SKM-1 treated with dmso at 0.1 percent for 144 hours (cell line): ENCODE data around the gene KCNRG.
"Not testable (repeated sequence)": the region's sequence is repeated elsewhere in the genome, so short reads cannot be mapped to it uniquely, and the experiment has no call there.

Source experiments
- DNase-seq: peaks from one replicate; lab custom pipeline; 2025; ENCODE audit not compliant: unreplicated experiment; lab: John Stamatoyannopoulos, UW

The KCNRG gene, protein sequence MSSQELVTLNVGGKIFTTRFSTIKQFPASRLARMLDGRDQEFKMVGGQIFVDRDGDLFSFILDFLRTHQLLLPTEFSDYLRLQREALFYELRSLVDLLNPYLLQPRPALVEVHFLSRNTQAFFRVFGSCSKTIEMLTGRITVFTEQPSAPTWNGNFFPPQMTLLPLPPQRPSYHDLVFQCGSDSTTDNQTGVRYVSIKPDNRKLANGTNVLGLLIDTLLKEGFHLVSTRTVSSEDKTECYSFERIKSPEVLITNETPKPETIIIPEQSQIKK

DNA sequence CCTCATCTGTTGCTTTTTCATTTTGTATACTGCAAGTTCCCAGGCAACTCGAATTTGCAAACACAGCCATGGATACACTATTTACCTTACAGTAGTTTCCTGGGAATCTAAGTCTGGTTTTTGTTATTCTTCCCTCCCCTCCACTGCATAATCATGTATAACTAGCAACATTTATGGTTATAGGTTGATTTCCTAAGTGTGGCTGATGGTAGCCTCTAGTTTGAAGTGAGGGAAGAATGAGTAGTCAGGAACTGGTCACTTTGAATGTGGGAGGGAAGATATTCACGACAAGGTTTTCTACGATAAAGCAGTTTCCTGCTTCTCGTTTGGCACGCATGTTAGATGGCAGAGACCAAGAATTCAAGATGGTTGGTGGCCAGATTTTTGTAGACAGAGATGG is at the start of gene KCNRG:
KCNRG (plus strand) TSS at position 187 of the 400 bp plus-strand sequence; CDS start at position 237, 50 bp downstream.
- DNase-seq, result no peak

DNA sequence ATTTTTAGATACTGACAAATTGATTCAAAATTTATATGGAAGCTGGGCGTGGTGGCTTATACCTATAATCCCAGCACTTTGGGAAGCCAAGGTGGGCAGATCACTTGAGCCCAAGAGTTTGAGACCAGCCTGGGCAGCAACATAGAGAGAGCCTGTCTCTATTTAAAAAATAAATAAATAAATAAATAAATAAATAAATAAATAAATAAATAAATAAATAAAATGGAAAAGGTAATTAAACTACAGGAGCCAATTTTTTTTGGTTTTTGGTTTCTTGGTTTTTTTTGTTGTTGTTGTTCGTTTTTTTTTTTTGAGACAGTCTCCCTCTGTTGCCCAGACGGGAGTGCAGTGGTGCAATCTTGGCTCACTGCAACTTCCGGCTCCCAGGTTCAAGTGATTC is 47.8 kb upstream of the KCNRG start:
- DNase-seq, result no peak

DNA sequence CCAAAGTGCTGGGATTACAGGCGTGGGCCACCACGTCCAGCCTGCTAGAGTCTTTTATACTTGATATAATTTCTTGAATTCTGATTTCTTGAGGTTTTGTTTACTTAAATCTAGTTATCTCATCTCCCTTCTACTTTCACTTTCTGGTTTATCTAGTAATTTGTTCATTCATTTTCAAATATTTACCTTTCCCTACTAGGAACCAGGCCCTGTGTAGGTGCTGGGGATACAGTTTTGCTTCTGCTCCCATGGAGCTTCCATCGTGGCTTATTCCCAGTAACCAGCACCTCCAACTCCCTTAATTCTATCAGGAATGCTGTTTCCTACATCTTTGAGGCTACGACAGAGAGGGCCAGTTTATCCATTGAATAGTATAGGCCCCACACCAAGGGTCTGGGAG is 42.5 kb upstream of the KCNRG start:
- DNase-seq, result no peak

DNA sequence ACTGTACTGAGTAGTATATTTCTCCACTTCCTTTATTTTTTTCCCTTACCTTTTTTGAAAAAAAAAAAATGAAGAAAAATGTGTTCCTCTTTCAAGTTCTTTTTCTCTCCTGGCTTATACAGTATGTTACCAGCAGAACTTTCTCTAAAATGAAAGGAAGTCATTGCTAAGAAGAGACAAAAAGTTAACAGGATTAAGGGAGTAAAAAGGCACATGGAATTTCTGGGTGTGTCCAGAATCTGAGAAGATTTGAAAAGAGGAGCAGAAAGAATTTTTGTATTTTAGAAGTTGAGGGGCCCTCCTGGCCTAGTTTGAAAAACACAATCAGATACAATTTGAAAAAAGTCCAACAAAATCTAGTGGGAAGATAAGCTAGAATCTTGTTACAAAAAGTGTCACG is 39.4 kb upstream of the KCNRG start:
- no peak for DNase-seq

DNA sequence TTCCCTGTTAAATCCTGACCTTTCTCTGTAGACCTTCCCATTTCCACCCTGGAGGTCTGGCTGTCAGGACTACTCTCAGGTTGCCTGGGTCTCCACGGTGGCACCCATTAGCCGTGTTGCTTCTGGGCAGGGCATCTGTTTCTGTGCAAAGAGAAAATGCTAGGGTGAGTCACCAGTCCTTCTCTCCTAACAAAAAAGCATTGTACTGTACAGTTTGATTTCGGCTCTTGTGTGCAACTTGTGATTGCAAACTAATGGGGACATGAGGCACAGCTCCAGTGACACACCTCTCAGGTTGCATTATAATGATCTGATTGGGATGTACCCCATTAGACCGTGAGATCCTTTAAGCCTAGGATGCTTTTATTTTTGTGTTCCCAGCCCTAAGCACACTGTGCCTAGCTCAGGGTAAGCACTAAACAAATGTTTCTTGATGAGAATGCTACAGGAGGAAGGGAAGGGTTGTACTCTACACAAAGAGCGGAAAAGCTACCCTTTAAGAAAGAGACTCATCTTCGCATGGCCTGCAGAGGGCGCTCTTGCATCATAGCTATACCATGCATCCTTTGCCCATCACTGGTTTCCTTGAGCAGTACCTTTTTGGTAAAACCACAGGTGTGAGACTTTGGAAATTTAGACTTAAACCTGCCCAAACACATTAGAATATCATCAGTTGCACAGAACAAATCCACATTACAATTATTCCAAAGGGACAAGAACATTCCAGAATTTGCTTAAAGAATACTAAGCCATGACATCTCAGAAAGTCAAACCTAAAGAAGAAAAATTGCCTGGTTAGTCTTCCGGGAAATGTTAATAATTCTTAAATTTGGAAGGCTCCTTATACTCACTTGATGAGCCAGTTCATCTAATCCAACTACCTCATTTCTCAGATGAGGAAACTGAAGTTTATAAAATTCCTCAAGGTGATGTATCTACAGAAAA is 38.7 kb upstream of the KCNRG start:
- peak; percentile 79 for DNase-seq

DNA sequence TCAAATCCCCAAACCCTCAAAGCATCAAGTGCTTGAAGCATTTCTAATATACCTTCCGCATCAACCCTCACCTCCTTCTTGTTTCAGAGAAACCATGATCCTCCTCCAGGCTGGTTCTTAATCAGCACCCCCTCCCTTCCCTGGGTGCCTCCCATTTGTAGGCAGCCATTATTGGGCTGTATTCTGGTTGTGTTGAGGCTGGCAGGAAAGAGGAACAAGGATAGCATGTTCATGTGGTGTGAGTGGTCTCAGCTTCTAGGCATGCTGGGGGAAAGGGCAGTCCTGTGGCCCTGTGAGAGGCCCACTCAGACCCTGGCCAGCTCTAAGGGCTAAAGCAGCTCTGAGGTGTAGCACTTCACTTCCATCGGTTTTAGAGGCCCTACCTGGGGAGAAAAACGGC is 37.3 kb upstream of the KCNRG start:
- DNase-seq, result no peak

DNA sequence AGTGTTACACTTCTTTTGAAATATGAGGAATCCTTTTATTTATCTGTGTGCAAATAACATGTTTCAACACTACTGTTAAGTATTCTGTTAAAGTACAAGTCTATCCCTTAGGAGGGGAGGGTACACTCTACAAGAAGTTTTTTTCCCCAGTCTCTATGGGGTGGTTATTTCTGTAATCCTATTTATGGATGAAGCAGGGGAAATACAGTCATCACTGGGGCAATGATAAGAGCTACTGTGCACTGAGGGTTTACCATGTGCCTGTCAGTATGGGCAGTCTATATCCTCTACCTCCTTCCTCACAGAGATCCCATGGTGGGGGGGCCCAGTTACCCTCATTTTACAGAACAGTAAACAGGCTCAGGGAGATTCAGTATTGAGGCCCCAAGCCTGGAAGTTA is 35.0 kb upstream of the KCNRG start:
- no peak for DNase-seq

DNA sequence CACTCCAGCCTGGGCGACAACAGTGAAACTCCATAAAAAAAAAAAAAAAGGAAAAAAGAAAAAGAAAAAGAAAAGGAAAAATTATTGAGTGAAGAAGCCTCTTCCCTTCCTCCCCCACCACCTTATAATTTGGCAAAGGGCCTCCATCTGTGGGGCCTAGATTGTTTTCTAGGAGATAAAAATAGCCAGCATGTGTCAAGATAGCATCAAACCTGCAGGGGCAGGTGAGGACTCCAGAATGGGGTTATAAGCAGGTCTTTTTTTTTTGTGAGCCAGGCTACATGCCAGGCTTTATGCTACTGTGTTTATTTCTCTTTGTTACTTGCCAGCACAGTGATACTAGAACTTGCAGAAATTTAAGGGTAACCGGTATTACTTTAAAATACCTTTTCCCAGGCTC is 30.1 kb upstream of the KCNRG start:
- no peak for DNase-seq

DNA sequence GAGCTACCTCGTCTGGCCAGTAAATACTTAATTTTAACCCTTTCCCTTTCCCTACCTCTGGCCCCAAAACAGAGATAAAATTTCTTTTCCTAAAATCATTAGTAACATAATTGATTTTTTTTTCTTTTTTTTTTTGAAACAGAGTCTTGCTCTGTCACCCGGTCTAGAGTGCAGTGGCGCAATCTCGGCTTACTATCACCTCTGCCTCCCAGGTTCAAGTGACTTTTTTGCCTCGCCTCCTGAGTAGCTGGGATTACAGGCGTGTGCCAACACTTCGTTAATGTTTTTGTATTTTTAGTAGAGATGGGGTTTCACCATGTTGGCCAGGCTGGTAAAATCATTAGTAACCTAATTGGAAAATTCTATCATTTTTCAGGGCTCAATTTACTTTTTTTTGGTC is 28.8 kb upstream of the KCNRG start:
- no peak for DNase-seq

DNA sequence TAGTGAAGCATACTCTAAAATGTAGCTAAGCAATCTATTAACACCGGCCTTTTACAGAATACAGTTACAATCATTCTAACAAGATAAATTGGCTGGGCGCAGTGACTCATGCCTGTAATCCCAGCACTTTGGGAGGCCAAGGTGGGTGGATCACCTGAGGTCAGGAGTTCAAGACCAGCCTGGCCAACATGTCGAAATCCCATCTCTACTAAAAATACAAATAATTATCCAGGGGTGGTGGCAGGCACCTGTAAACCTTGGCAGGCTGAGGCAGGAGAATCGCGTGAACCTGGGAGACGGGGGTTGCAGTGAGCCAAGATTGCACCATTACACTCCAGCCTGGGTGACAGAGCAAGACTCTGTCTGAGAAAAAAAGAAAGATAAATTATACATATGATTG is 24.6 kb upstream of the KCNRG start:
- not testable (repeated sequence) for DNase-seq

DNA sequence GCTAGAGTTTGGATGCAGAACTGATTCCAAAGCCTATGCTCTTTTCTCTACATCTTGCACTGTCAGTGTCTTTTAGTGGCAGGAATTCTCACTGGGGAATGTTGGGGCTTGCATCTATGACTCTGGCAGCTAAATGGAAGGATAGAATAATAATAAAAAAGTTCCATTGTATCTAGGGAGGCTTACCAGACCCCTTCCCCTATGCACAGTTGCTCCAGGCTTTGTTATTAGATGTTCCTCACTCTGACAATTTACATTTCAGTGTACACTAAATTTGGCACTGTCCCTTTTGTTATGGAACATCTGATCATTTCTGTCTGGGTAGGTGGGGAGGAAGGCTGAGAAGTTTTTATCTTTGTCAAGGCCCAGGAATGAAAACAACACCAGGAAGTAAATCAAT is 22.1 kb upstream of the KCNRG start:
- no peak for DNase-seq

DNA sequence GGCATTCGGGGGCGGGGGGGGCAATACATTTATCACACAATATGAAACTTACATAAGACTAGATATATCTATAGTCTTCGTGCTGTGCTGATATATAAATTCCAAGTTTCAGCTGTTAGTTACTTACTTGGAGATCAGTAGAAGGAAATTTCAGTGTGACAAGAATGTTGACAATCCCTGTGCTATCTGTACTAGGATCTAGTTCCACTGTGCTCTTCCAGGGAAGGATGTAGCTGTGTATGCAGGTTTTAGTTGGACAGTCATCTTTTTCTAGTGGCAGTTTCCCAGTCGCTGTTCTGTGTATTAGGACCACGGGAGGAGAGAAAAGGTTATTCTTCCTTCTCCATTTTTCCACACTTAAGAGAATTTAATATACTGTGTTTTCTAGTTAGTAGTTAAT is 21.6 kb upstream of the KCNRG start:
- no peak for DNase-seq

DNA sequence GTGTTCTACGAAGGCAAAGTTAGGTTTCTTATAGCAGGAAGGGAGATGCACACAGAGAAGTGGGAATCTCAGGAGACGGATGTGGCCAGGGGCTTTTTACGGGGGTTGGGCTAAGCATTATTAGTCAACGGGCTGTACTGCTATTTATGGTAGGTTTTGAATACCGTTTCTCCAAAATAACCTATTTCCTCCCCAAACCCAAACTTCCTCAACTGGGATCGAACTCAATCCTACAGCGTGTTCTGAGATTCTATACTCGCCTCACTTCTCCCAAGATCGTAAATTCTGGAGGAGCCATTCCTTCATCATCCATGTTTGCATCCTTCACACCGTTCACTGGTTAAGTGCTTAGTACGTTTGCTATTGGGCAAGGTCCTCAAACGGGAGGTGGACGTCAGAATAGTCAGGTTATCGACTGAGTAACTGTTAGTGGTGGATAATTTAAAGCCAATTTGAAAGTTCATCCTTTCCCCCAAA is 19.6 kb upstream of the KCNRG start:
- DNase-seq, result peak; percentile 42

DNA sequence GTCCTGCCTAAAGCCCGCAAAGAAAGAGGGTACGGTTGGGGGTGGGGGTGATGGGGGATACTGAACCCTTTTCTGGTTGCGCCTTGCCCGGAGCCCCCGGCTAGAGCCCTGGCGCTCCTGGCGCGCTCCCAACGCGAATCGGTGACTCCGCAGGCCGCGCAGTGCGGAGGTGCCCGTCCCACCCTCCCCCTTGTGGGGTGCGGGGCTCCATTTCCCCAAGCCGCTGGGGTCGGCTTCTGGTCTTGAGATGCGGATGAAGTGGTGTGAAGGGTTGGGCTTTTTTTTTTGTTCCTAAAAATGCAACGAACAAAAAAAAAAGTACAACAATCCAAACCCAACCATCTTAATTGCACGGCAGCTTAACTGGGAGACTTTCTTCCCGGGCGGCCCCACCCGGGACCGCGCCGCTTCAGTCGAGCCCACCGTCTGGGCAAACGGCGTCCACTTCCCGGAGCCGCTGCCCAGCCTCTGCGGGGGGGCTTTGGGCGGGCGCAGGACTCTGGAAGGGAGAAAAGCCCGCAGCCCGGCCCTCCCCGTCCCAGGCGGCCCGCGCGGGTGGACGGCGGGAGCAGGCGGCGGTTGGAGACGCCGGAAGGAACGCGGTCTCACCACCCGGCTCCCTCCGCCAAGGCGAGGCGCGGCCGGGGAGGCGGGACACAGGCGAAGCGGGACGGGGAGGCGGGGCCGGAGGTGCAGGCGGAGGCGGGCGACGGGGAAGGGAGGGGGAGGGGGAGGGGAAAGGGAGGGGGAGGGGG is 18.9 kb upstream of the KCNRG start:
- DNase-seq, result peak; percentile 87

DNA sequence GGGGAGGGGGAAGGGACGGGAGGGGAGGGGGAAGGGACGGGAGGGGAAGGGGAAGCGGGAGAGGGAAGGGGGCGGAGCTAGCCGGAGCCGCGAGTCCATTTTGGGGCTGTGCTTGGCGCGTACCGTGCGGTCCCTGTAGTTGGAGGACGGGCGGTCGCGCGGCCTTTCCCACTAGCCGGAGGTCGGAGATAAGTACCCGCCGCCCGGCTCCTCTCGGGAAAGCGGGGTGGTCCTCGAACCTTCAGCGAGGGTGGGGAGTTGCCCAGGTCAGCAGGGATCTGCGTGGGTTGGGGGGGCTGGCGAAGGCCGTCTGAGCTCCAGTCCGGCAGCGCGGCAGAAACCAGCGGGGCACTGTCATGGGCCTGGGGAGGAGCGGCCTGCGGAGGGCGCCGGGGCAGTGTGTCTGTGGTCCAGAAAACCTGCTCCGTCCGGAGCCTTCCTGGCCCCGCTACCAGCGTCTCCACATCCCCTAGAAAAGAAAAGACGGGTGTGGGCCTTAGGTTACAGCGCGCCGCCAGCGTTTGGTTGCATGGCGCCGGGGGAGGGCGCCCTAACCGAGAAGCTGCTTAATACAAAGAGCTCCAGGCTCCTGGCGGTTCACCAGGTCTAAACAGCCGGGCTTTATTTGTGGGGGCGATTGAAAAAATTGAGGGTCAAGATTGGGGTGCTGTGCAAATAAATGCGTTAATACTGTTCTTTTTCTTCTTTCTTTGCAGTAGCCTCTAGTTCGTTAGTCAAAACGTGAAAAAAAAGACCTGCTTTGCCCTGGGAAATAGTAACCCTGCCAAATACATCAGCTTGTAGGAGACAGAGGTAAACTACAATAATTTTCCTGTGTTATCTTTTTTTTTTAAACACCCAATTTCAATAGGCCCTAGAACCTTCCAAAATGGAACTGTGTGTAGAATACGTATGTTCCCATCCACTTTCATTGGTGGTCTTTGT is 18.0 kb upstream of the KCNRG start, which contains the start of gene TRIM13:
TRIM13 (plus strand) TSS at position 92 of the 945 bp plus-strand sequence. CDS start 14,899 bp downstream, outside the sequence.
- peak; percentile 87 for DNase-seq

DNA sequence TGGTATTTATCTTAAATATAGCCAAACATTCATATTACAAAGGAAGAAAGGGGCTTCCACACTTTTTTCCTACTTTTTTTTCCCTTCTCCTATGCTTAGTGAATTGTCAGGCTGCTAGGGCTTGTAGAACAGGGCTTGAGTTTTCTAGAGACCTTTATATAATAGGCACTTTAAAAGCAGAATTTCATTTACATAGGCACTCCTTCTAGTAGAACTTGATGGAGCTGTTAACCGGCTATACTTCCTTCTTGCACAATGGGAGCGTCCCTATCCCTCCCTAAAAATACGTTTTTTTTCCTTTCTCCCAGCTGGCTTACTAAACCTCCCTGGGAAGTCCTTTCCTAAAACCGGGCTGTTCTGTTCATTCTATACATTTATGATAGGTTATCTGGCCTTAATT is 17.3 kb upstream of the KCNRG start:
- DNase-seq, result no peak

DNA sequence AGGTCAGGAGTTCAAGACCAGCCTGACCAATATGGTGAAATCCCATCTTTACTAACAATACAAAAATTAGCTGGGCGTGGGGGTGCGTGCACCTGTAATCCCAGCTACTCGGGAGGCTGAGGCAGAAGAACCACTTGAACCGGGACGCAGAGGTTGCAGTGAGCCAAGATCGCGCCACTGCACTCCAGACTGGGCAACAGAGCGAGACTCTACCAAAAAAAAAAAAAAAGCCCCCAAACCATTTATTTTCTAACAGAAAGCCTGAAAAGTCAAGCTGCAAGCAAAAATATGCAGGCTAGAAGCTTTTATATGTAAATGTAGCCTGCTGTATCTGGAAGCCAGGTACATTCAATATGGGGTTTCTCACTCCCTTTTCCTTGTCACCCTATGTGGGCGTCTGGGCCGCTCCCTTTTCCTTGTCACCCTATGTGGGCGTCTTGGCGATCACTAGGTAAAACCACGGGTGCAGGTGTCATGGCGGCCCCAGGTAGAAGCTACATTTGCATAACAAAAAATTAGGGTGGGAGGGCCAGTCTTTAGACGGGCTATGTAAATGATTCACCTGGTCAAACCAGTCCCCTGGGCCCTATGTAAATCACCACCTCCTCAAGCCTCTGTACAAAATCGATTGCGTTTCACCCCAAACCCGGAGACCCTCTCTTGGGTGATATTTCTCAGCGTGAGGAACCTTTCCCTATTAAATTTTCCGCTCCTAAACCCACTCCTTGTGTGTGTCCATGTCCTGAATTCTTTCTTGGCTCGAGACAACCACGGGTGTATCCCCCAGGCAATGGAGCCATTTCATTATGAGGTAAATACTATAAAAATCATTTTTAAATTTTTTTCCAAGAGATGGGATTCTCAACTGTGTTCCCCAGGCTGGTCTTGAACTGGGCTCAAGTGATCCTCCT is 16.3 kb upstream of the KCNRG start:
- no peak for DNase-seq

DNA sequence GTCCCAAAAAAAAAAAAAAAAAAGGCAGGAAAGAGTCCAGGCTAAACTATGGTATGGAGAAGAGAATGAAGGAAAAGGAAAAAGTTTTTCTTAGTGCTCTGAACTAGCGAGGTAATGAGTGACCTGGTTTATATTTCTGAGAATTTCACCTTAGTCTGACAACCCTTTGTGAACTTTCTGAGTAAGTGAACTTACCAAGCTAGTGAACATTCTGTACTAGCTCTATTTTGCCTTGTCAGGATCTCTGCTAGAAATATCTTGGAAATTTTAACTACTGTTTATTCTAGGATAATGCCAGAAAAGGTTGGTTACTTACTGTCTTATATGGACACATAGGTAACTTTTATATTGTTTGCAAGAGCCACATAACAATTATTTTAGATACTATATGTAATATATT is 14.0 kb upstream of the KCNRG start:
- no peak for DNase-seq
